B cell (primary cell): ENCODE measurements around the gene PACSIN3.

Experiments
- CTCF ChIP-seq: fragments of 200-600 bp; IDR thresholded peaks from one replicate; pipeline ENCODE4 v1.8.0; 2022; ENCODE audit warnings: antibody characterized with exemption, mild to moderate bottlenecking
- EZH2 ChIP-seq: IDR thresholded peaks from 2 replicates; pipeline ENCODE4 v1.6.1; 2012; ENCODE audit warnings: borderline replicate concordance, low read depth, mild to moderate bottlenecking, moderate library complexity, low read length; ENCODE audit not compliant: insufficient read depth, poor library complexity, severe bottlenecking

DNA sequence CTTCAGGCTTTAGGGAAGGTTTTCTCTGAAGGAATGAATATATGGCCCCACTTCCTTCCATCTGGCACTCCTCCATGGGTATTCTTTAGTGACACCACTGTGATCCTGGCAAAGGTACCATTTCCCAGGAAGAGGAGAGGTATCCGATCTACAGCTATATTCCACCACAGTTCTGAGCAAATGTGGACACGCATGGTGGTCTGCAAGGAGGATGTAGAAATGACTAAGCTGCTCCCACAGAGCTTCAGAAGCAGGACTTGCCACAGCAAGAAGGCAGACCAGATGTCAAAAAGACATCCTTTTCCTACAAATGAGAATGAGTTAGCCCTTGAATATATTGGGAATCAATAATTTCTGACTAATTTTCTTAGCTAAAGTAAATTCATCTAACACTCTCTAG is 55.1 kb downstream of the PACSIN3 start:
- TF ChIP-seq CTCF (no peak), EZH2 (no peak)
